ENCODE data around the gene CTAGE6.
"Not testable (repeated sequence)": the region's sequence is repeated elsewhere in the genome, so short reads cannot be mapped to it uniquely, and the experiment has no call there.

- TF ChIP-seq EZH2phosphoT487 (IDR thresholded peaks at IDR 0.05; ENCODE audit: low read length); EZH2 (optimal IDR thresholded peaks at IDR 0.05; ENCODE audit: low read depth, low read length): not testable (repeated sequence)
- TF ChIP-seq, protein P1, sequence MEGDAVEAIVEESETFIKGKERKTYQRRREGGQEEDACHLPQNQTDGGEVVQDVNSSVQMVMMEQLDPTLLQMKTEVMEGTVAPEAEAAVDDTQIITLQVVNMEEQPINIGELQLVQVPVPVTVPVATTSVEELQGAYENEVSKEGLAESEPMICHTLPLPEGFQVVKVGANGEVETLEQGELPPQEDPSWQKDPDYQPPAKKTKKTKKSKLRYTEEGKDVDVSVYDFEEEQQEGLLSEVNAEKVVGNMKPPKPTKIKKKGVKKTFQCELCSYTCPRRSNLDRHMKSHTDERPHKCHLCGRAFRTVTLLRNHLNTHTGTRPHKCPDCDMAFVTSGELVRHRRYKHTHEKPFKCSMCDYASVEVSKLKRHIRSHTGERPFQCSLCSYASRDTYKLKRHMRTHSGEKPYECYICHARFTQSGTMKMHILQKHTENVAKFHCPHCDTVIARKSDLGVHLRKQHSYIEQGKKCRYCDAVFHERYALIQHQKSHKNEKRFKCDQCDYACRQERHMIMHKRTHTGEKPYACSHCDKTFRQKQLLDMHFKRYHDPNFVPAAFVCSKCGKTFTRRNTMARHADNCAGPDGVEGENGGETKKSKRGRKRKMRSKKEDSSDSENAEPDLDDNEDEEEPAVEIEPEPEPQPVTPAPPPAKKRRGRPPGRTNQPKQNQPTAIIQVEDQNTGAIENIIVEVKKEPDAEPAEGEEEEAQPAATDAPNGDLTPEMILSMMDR (IDR thresholded peaks at IDR 0.05; ENCODE audit: low read length) = not testable (repeated sequence)
These were observed 15.4 kb upstream of the CTAGE6 start for GRCh38 chr7:143772738-143773468.

Measured in MM.1S (cell line).